ENCODE measurements around the gene PLEKHF1.

Gene PLEKHF1

GRCh38 chr19:29677001-29677817 lies 11.9 kb downstream of the PLEKHF1 start:
- no peak for DNase-seq (ENCODE audit: extremely low read depth in 1 of 2, low read depth in 1 of 2)

- DNase-seq (ENCODE audit: extremely low read depth in 1 of 2, low read depth in 1 of 2) = no peak
These were observed 13.3 kb downstream of the PLEKHF1 start for GRCh38 chr19:29678484-29679106.

- DNase-seq (ENCODE audit: extremely low read depth in 1 of 2, low read depth in 1 of 2) = no peak
These were observed 14.4 kb downstream of the PLEKHF1 start for GRCh38 chr19:29679598-29680210.

- DNase-seq (ENCODE audit: extremely low read depth in 1 of 2, low read depth in 1 of 2) = peak; percentile 48 to 65
These were observed 15.2 kb downstream of the PLEKHF1 start for GRCh38 chr19:29680447-29680846.

GRCh38 chr19:29680937-29681336 lies 15.7 kb downstream of the PLEKHF1 start:
- DNase-seq (ENCODE audit: extremely low read depth in 1 of 2, low read depth in 1 of 2) = no peak

GRCh38 chr19:29681422-29682235 lies 16.4 kb downstream of the PLEKHF1 start:
- DNase-seq (ENCODE audit: extremely low read depth in 1 of 2, low read depth in 1 of 2) = no peak

- DNase-seq (ENCODE audit: extremely low read depth in 1 of 2, low read depth in 1 of 2) = no peak
These were observed 17.1 kb downstream of the PLEKHF1 start for GRCh38 chr19:29682236-29682895.

- no peak for DNase-seq (ENCODE audit: extremely low read depth in 1 of 2, low read depth in 1 of 2)
These were observed 17.7 kb downstream of the PLEKHF1 start for GRCh38 chr19:29683009-29683408.

- DNase-seq (ENCODE audit: extremely low read depth in 1 of 2, low read depth in 1 of 2) = no peak
These were observed 20.1 kb downstream of the PLEKHF1 start for GRCh38 chr19:29685326-29685725.

GRCh38 chr19:29686285-29686805 lies 21.1 kb downstream of the PLEKHF1 start:
- DNase-seq (ENCODE audit: extremely low read depth in 1 of 2, low read depth in 1 of 2) = no peak

GRCh38 chr19:29687244-29687896 lies 22.1 kb downstream of the PLEKHF1 start:
- no peak for DNase-seq (ENCODE audit: extremely low read depth in 1 of 2, low read depth in 1 of 2)

GRCh38 chr19:29687897-29688728 lies 22.9 kb downstream of the PLEKHF1 start:
- no peak for DNase-seq (ENCODE audit: extremely low read depth in 1 of 2, low read depth in 1 of 2)

GRCh38 chr19:29690842-29691241 lies 25.6 kb downstream of the PLEKHF1 start:
- no peak for DNase-seq (ENCODE audit: extremely low read depth in 1 of 2, low read depth in 1 of 2)

- DNase-seq (ENCODE audit: extremely low read depth in 1 of 2, low read depth in 1 of 2) = no peak
These were observed 28.9 kb downstream of the PLEKHF1 start for GRCh38 chr19:29694161-29694560.

GRCh38 chr19:29694669-29695627 lies 29.7 kb downstream of the PLEKHF1 start:
- DNase-seq (ENCODE audit: extremely low read depth in 1 of 2, low read depth in 1 of 2) = peak in 1 of 2 donors; percentile 76

- DNase-seq (ENCODE audit: extremely low read depth in 1 of 2, low read depth in 1 of 2) = no peak
These were observed 30.7 kb downstream of the PLEKHF1 start for GRCh38 chr19:29695765-29696564.

- no peak for DNase-seq (ENCODE audit: extremely low read depth in 1 of 2, low read depth in 1 of 2)
These were observed 31.2 kb downstream of the PLEKHF1 start for GRCh38 chr19:29696565-29696846.
